ENCODE results near the gene PSMB2.

Gene PSMB2

DNA sequence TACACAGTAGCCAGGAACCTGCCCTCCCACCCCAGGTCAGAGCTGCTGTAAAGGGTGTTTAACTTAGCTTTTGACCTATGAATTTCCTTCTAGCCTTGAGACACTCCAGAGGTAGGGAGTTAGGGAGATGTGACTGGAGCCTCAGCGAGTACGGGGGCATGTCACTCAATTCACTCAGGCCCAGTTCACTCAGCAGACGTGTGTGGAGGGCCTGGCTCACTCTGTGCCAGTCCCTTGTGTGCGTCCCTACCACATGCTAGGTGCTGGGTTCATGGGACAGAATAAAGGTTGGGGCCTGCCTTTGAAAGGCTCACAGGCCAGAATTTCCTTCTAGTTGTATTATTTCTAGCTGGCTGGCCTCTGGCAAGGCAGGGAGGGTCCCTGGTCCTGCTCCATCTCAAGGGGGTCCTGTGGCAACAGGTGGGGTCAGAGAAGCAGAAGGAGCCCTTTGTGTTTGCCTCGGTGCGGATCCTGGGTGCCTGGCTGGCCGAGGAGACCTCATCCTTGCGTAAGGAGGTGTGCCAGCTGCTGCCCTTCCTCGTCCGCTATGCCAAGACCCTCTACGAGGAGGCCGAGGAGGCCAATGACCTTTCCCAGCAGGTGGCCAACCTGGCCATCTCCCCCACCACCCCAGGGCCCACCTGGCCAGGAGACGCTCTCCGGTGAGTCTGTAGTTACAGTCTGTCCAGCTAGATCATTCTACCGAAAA is 79.2 kb downstream of the PSMB2 start:
- Histone ChIP-seq H3K4me2 (ENCODE audit: low read length) (no peak overlapping the region), H3K36me3 (replicated peaks; ENCODE audit: low read depth, low read length) (no peaks in the 10 kb centered on the region), H2AFZ (ENCODE audit: low read depth, low read length) (no peak overlapping the region), H3K9me3 (ENCODE audit: insufficient read depth, low read length) (no peaks in the 10 kb centered on the region), H3K4me3 (ENCODE audit: low read length) (no peak overlapping the region), H3K27ac (ENCODE audit: low read length) (no peak overlapping the region), H3K27me3 (ENCODE audit: low read depth, low read length) (no peaks in the 10 kb centered on the region), H4K20me1 (ENCODE audit: insufficient read depth, low read length) (no peaks in the 10 kb centered on the region), H3K9ac (ENCODE audit: low read length) (no peak overlapping the region), H3K79me2 (ENCODE audit: low read length) (peaks cover 9% of the 10 kb centered on the region), H3K4me1 (ENCODE audit: low read length) (peaks cover 4% of the 10 kb centered on the region; the same call in 1 of the 2 replicates)
- TF ChIP-seq CTCF (IDR thresholded peaks at IDR 0.05; ENCODE audit: low read depth, low read length) (no peak), EZH2phosphoT487 (IDR thresholded peaks at IDR 0.05; ENCODE audit: low read depth) (no peak)

DNA sequence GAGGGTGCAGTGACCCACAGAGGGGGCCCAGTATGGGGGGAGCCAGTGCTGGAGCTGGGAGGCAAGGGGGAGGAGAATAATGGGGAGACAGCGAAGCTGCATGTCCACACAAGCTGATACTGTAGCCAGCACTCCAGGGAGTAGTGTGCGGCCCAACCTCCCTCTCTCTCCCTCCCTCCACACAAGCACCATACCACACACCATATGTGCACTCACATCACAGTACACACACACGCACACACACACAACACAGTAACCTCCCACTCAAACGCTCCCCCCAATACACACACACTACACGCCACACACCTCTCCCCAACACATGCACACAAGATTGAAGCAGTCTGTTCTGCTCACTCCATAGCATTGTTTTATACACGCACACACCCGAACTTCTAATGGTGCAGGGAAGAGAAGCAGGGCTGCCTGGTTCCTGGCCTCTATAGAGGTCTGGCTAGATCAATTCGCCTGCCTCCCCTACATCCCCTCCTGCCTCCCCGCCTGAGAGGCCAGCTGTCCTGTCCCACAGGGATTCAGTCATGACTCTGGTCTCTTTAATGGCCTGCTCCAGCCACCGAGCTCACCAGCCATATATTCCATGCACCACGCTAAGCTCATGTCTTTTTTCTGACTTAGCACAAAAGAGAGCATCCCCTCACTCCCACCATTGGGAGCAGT is 79.9 kb downstream of the PSMB2 start:
- Histone ChIP-seq H3K27ac (ENCODE audit: low read length) (no peak overlapping the region), H3K79me2 (ENCODE audit: low read length) (peaks cover 16% of the 10 kb centered on the region), H3K9me3 (ENCODE audit: insufficient read depth, low read length) (no peaks in the 10 kb centered on the region), H3K4me1 (ENCODE audit: low read length) (peaks cover 6% of the 10 kb centered on the region), H3K36me3 (replicated peaks; ENCODE audit: low read depth, low read length) (no peaks in the 10 kb centered on the region), H3K27me3 (ENCODE audit: low read depth, low read length) (no peaks in the 10 kb centered on the region), H3K4me2 (ENCODE audit: low read length) (no peak overlapping the region), H2AFZ (ENCODE audit: low read depth, low read length) (no peak overlapping the region), H4K20me1 (ENCODE audit: insufficient read depth, low read length) (no peaks in the 10 kb centered on the region), H3K9ac (ENCODE audit: low read length) (no peak overlapping the region), H3K4me3 (ENCODE audit: low read length) (no peak overlapping the region)
- TF ChIP-seq EZH2phosphoT487 (IDR thresholded peaks at IDR 0.05; ENCODE audit: low read depth): no peak
- no peak for TF ChIP-seq CTCF (IDR thresholded peaks at IDR 0.05; ENCODE audit: low read depth, low read length)

- Histone ChIP-seq H3K79me2 (ENCODE audit: low read length) (peaks cover 25% of the 10 kb centered on the region), H3K4me2 (ENCODE audit: low read length) (no peak overlapping the region), H3K4me3 (ENCODE audit: low read length) (no peak overlapping the region)
Observed at GRCh38 chr1:35560256-35561225, 80.8 kb downstream of the PSMB2 start.

More at GRCh38 chr1:35560256-35561225, 80.8 kb downstream of the PSMB2 start:
- no peaks in the 10 kb centered on the region for H4K20me1 ChIP-seq (ENCODE audit: insufficient read depth, low read length)
- H3K36me3 ChIP-seq (replicated peaks; ENCODE audit: low read depth, low read length): no peaks in the 10 kb centered on the region
- no peaks in the 10 kb centered on the region for H3K27me3 ChIP-seq (ENCODE audit: low read depth, low read length)
- peaks cover 15% of the 10 kb centered on the region for H3K4me1 ChIP-seq (ENCODE audit: low read length)
- H3K9ac ChIP-seq (ENCODE audit: low read length): no peak overlapping the region
- TF ChIP-seq CTCF (IDR thresholded peaks at IDR 0.05; ENCODE audit: low read depth, low read length) (no peak), EZH2phosphoT487 (IDR thresholded peaks at IDR 0.05; ENCODE audit: low read depth) (no peak)
- no peak overlapping the region for H3K27ac ChIP-seq (ENCODE audit: low read length)
- no peaks in the 10 kb centered on the region for H3K9me3 ChIP-seq (ENCODE audit: insufficient read depth, low read length)
- no peak overlapping the region for H2AFZ ChIP-seq (ENCODE audit: low read depth, low read length)
